Measurements from ENCODE around the gene SYT7.

DNA sequence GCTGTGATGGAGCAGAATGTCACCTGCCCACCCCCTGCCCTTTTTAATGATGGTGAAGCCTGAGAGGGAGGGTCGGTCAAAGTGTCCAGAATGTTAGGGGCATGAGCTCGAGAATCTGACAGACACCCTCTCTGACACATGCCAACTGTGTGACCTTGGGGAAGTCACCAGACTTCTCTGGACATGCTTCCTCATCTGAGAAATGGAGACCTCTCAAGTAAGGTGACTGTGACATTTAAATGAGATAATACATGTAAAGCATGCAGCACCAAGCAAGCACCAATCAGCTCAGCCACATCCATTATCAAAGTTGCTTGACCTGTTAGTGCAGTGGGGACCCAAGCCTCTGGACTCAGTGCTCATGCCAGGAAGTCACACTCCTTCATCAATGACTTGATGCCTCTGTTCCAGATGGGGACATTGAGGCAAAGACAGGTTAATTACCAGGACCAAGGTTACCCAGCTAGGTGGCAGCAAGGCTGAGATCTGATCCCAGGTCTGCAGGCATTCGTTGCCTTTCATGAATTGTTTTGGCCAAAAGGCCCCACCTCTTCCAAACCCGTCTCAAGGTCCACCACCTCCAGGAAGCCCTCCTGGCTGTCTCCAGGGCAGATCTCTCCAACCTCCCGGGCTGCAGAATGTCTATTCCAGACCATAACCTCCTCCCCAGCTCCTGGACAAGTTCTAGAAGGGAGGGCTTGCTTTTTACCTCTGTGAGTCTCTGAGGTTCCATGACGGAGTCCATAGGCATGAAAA is 38.8 kb upstream of the SYT7 start:
- TF ChIP-seq, protein P1, sequence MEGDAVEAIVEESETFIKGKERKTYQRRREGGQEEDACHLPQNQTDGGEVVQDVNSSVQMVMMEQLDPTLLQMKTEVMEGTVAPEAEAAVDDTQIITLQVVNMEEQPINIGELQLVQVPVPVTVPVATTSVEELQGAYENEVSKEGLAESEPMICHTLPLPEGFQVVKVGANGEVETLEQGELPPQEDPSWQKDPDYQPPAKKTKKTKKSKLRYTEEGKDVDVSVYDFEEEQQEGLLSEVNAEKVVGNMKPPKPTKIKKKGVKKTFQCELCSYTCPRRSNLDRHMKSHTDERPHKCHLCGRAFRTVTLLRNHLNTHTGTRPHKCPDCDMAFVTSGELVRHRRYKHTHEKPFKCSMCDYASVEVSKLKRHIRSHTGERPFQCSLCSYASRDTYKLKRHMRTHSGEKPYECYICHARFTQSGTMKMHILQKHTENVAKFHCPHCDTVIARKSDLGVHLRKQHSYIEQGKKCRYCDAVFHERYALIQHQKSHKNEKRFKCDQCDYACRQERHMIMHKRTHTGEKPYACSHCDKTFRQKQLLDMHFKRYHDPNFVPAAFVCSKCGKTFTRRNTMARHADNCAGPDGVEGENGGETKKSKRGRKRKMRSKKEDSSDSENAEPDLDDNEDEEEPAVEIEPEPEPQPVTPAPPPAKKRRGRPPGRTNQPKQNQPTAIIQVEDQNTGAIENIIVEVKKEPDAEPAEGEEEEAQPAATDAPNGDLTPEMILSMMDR (IDR thresholded peaks at IDR 0.05; ENCODE audit: control extremely low read depth in 1 of 3, insufficient read depth in 1 of 3, low read depth in 1 of 3, low read length in 3 of 3), result no peak
- TF ChIP-seq POLR2A (IDR thresholded peaks at IDR 0.05; ENCODE audit: control extremely low read depth in 1 of 2, low read depth in 2 of 2, low read length in 2 of 2) (no peak), BRCA1 (IDR thresholded peaks at IDR 0.05; ENCODE audit: low read depth, low read length) (no peak)

Data from H1 (cell line).